Mammary epithelial cell (primary cell): ENCODE measurements around the gene PEX1.

Source experiments
- EZH2 ChIP-seq: IDR thresholded peaks from 2 replicates; pipeline ENCODE4 v1.6.1; 2012; ENCODE audit warnings: low read length, inconsistent platforms, borderline replicate concordance
- TF ChIP-seq, protein P1 (sequence below), 2 donors: IDR thresholded peaks in 1 of 2; conservative IDR thresholded peaks in 1 of 2; 2 replicates each; pipeline ENCODE4 v1.5.1; 2011 to 2012; ENCODE audit warnings: inconsistent platforms in 2 of 2, low read length in 2 of 2, mild to moderate bottlenecking in 2 of 2, control low read depth in 1 of 2, low read depth in 1 of 2; ENCODE audit not compliant: insufficient read depth in 1 of 2; ENCODE audit errors: extremely low read depth in 1 of 2

DNA sequence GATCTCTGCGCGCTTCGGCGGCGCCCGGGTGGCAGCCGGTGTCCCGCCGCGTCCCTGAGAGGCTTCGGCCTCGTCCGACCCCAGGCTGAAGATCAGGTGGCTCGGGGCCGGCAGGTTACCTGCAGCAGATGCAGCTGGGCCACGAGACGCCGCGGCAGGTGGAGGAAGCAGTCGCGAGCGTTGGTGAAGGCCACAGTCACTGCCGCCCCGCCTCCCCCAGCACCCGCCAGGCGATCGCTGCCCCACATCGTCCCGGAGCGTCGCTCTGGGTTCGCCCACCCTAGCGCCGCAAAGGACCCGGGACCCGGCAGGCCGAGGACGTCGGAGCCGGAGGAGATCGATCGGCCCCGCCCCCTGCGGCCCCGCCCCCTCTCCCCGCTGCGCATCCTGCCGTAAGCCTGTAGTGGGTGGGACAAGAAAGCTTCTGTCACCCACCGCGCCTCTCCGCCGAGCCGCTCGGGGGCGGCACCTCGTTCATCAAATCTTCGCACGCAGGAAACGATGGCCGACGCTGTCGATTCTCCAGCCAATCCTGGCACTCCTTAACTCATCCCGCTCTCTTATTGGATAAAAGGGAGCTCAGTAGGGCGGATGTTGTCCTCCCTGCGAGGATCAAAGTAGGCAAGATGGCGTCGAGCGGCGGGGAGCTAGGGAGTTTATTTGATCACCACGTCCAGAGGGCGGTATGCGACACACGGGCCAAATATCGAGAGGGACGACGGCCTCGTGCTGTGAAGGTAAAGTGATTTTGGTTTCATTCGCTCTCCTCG, at the start of gene PEX1, which contains the start of gene RBM48:
- TF ChIP-seq, protein P1, sequence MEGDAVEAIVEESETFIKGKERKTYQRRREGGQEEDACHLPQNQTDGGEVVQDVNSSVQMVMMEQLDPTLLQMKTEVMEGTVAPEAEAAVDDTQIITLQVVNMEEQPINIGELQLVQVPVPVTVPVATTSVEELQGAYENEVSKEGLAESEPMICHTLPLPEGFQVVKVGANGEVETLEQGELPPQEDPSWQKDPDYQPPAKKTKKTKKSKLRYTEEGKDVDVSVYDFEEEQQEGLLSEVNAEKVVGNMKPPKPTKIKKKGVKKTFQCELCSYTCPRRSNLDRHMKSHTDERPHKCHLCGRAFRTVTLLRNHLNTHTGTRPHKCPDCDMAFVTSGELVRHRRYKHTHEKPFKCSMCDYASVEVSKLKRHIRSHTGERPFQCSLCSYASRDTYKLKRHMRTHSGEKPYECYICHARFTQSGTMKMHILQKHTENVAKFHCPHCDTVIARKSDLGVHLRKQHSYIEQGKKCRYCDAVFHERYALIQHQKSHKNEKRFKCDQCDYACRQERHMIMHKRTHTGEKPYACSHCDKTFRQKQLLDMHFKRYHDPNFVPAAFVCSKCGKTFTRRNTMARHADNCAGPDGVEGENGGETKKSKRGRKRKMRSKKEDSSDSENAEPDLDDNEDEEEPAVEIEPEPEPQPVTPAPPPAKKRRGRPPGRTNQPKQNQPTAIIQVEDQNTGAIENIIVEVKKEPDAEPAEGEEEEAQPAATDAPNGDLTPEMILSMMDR (conservative IDR thresholded peaks at IDR 0.05 in 1 of 2, IDR thresholded peaks at IDR 0.05 in 1 of 2; ENCODE audit: extremely low read depth in 1 of 2, insufficient read depth in 1 of 2, low read depth in 1 of 2, low read length in 2 of 2) = peak; percentile 11 to 40
- TF ChIP-seq EZH2 = no peak
